H9 (cell line): Measurements from ENCODE around the gene GPR21. TPM values are rescaled to one million over a fixed set of nuclear protein-coding genes. Genes with fewer than 3 reads are reported as not detected.

Source experiments
- DNase-seq: peaks from one replicate; pipeline ENCODE4 v3.0.0-alpha.2; 2017
- H2AFZ ChIP-seq: one replicate; pipeline ENCODE4 v1.6.1; 2013; ENCODE audit warnings: mild to moderate bottlenecking, low read length, control low read depth, moderate library complexity
- H2AK5ac ChIP-seq: 2 replicates; pipeline ENCODE4 v1.6.1; 2013; ENCODE audit warnings: low read length, control low read depth, mixed read lengths; ENCODE audit not compliant: insufficient read length
- H2BK120ac ChIP-seq: one replicate; pipeline ENCODE4 v1.6.1; 2013; ENCODE audit warnings: low read depth, mild to moderate bottlenecking, low read length, control low read depth, inconsistent platforms; ENCODE audit not compliant: poor library complexity, severe bottlenecking
- H2BK12ac ChIP-seq: 2 replicates; pipeline ENCODE4 v1.6.1; 2013; ENCODE audit warnings: low read length, control low read depth, mixed read lengths, low read depth; ENCODE audit not compliant: insufficient read length
- H2BK15ac ChIP-seq: 2 replicates; pipeline ENCODE4 v1.6.1; 2013; ENCODE audit warnings: low read depth, low read length, control low read depth
- H2BK20ac ChIP-seq: one replicate; pipeline ENCODE4 v1.6.1; 2013; ENCODE audit warnings: low read depth, mild to moderate bottlenecking, low read length, control low read depth, inconsistent platforms; ENCODE audit not compliant: poor library complexity, severe bottlenecking
- H2BK5ac ChIP-seq: 2 replicates; pipeline ENCODE4 v1.6.1; 2013; ENCODE audit warnings: low read length, control low read depth, mixed read lengths; ENCODE audit not compliant: insufficient read length
- H3K14ac ChIP-seq: 2 replicates; pipeline ENCODE4 v1.6.1; 2013; ENCODE audit warnings: low read length, control low read depth; ENCODE audit not compliant: insufficient read depth
- H3K18ac ChIP-seq: 2 replicates; pipeline ENCODE4 v1.6.1; 2013; ENCODE audit warnings: low read depth, mild to moderate bottlenecking, mixed read lengths, low read length, control low read depth; ENCODE audit not compliant: insufficient read length
- H3K23ac ChIP-seq: 2 replicates; pipeline ENCODE4 v1.6.1; 2013; ENCODE audit warnings: low read length, control low read depth, mixed read lengths, low read depth; ENCODE audit not compliant: insufficient read length
- H3K23me2 ChIP-seq: 2 replicates; pipeline ENCODE4 v1.6.1; 2013; ENCODE audit warnings: low read depth, mild to moderate bottlenecking, mixed read lengths, low read length, control low read depth; ENCODE audit not compliant: insufficient read length, poor library complexity, severe bottlenecking
- H3K27ac ChIP-seq: 2 replicates; pipeline ENCODE4 v1.5.1; 2013; ENCODE audit warnings: low read length, control low read depth, mixed read lengths, low read depth; ENCODE audit not compliant: insufficient read length
- H3K27me3 ChIP-seq: 2 replicates; pipeline ENCODE4 v1.6.1; 2013; ENCODE audit warnings: low read length, control low read depth, inconsistent platforms; ENCODE audit not compliant: insufficient read depth
- H3K4ac ChIP-seq: 2 replicates; pipeline ENCODE4 v1.6.1; 2013; ENCODE audit warnings: low read depth, mild to moderate bottlenecking, control low read depth, inconsistent platforms, low read length, moderate library complexity
- H3K4me1 ChIP-seq: 2 replicates; pipeline ENCODE4 v1.6.1; 2013; ENCODE audit warnings: low read length, control low read depth, inconsistent platforms; ENCODE audit not compliant: insufficient read depth
- H3K4me2 ChIP-seq: 2 replicates; pipeline ENCODE4 v1.6.1; 2013; ENCODE audit warnings: low read length, control low read depth, mixed read lengths; ENCODE audit not compliant: insufficient read length, insufficient read depth
- H3K56ac ChIP-seq: 2 replicates; pipeline ENCODE4 v1.6.1; 2013; ENCODE audit warnings: low read depth, mild to moderate bottlenecking, mixed read lengths, low read length, control low read depth; ENCODE audit not compliant: insufficient read length
- H3K79me1 ChIP-seq: 2 replicates; pipeline ENCODE4 v1.6.1; 2013; ENCODE audit warnings: low read depth, mild to moderate bottlenecking, moderate library complexity, low read length, control low read depth, inconsistent platforms; ENCODE audit not compliant: insufficient read depth, poor library complexity, severe bottlenecking
- H3K79me2 ChIP-seq: 2 replicates; pipeline ENCODE4 v1.6.1; 2013; ENCODE audit warnings: low read length, control low read depth, inconsistent platforms; ENCODE audit not compliant: insufficient read depth
- H3K9ac ChIP-seq: 2 replicates; pipeline ENCODE4 v1.6.1; 2013; ENCODE audit warnings: low read length, control low read depth, mixed read lengths; ENCODE audit not compliant: insufficient read length; ENCODE audit errors: extremely low read depth
- H3K9me3 ChIP-seq: one replicate; pipeline ENCODE4 v1.6.1; 2013; ENCODE audit warnings: low read depth, low read length, inconsistent platforms; ENCODE audit not compliant: control insufficient read depth
- H3T11ph ChIP-seq: one replicate; pipeline ENCODE4 v1.6.1; 2013; ENCODE audit warnings: mild to moderate bottlenecking, low read length, control low read depth, inconsistent platforms
- H4K20me1 ChIP-seq: one replicate; pipeline ENCODE4 v1.6.1; 2013; ENCODE audit not compliant: control insufficient read depth, insufficient read length, insufficient read depth
- H4K5ac ChIP-seq: 2 replicates; pipeline ENCODE4 v1.6.1; 2013; ENCODE audit warnings: low read depth, mild to moderate bottlenecking, mixed read lengths, low read length, control low read depth; ENCODE audit not compliant: insufficient read length
- H4K8ac ChIP-seq: replicated peaks from 2 replicates; pipeline ENCODE4 v1.6.1; 2013; ENCODE audit warnings: low read length, control low read depth, mixed read lengths, low read depth; ENCODE audit not compliant: insufficient read length
- H4K91ac ChIP-seq: 2 replicates; pipeline ENCODE4 v1.6.1; 2013; ENCODE audit warnings: low read depth, mild to moderate bottlenecking, moderate library complexity, mixed read lengths, low read length, control low read depth; ENCODE audit not compliant: insufficient read length
- H3K27ac Mint-ChIP-seq, 3 experiments: 2 replicates in 2 of 3; 3 replicates in 1 of 3; pipeline ENCODE4 v1.8.0; 2020 to 2021; ENCODE audit warnings: mixed read lengths in 3 of 3, mild to moderate bottlenecking in 1 of 3, moderate library complexity in 1 of 3
- H3K27me3 Mint-ChIP-seq: 2 replicates; pipeline ENCODE4 v1.8.0; 2021; ENCODE audit warnings: low read depth, mild to moderate bottlenecking, moderate library complexity, mixed read lengths
- H3K36me3 Mint-ChIP-seq, 3 experiments: 2 replicates in 2 of 3; 3 replicates in 1 of 3; pipeline ENCODE4 v1.8.0; 2020 to 2021; ENCODE audit warnings: low read depth in 3 of 3, mixed read lengths in 3 of 3; ENCODE audit not compliant: insufficient read depth in 1 of 3
- H3K4me1 Mint-ChIP-seq, 2 experiments: 2 replicates each; pipeline ENCODE4 v1.8.0; 2020; ENCODE audit warnings: mixed read lengths in 2 of 2
- H3K4me3 Mint-ChIP-seq, 2 experiments: 2 replicates in 1 of 2; 3 replicates in 1 of 2; pipeline ENCODE4 v1.8.0; 2020 to 2021; ENCODE audit warnings: mild to moderate bottlenecking in 2 of 2, mixed read lengths in 2 of 2, moderate library complexity in 1 of 2
- H3K9me3 Mint-ChIP-seq, 2 experiments: 2 replicates in 1 of 2; 3 replicates in 1 of 2; pipeline ENCODE4 v1.8.0; 2020; ENCODE audit warnings: mild to moderate bottlenecking in 2 of 2, mixed read lengths in 2 of 2, moderate library complexity in 1 of 2
- CTCF ChIP-seq: fragments of 200-600 bp; sonication (generic); conservative IDR thresholded peaks from 3 replicates; pipeline ENCODE4 v1.8.0; 2021; ENCODE audit warnings: antibody characterized with exemption, mild to moderate bottlenecking
- WGBS: extraction: QIAGEN DNeasy Blood & Tissue Kit; methylation state at CpG from one replicate; pipeline ENCODE4 v1.1.7; 2013; ENCODE audit warnings: missing lambda C conversion rate, low lambda C conversion rate, mixed read lengths; ENCODE audit not compliant: insufficient read length; ENCODE audit errors: extremely low coverage; 5-methylcytosine and 5-hydroxymethylcytosine counted together
- total RNA-seq: library from RNA; stranded (reverse); gene quantifications from 2 replicates; pipeline ENCODE4 v1.2.1, GENCODE V29; 2021

Gene GPR21
- total RNA-seq, 1 experiment from 2014 or later: 0.87 TPM

GRCh38 chr9:123067136-123067535, 33.7 kb downstream of the GPR21 start:
- no peaks in the 10 kb centered on the region for H3K9me3 ChIP-seq
- no CpG with 5 or more reads among the region's 1 CpG for WGBS
- no peak overlapping the region for H3K9ac ChIP-seq
- no peaks in the 10 kb centered on the region for H3K27me3 ChIP-seq
- no peak overlapping the region for H2BK120ac ChIP-seq
- H3K79me2 ChIP-seq: no peaks in the 10 kb centered on the region
- no peak overlapping the region for H2BK12ac ChIP-seq
- no peak overlapping the region for H4K5ac ChIP-seq
- H2BK5ac ChIP-seq: no peak overlapping the region
- no peak overlapping the region for H4K91ac ChIP-seq
- H3K23ac ChIP-seq: no peak overlapping the region
- Mint-ChIP-seq H3K4me1 (peaks cover 17 to 21% of the 10 kb centered on the region in 2 experiments), H3K27ac (0 out of 7 replicates have a peak overlapping the region, but pooled peaks of 1 of the 3 experiments have one; percentile 14), H3K4me3 (no peak overlapping the region), H3K27me3 (no peaks in the 10 kb centered on the region), H3K36me3 (peaks cover 4 to 49% (median 48%) of the 10 kb centered on the region in 3 experiments; a peak in 6 of 7 replicates), H3K9me3 (no peaks in the 10 kb centered on the region)
- H3K79me1 ChIP-seq: no peaks in the 10 kb centered on the region
- no peak overlapping the region for H3K14ac ChIP-seq
- H3K4me2 ChIP-seq: no peak overlapping the region
- DNase-seq: no peak
- no peaks in the 10 kb centered on the region for H3K4me1 ChIP-seq
- no peaks in the 10 kb centered on the region for H3K23me2 ChIP-seq
- H2AK5ac ChIP-seq: no peak overlapping the region
- no peak overlapping the region for H3K4ac ChIP-seq
- no peak overlapping the region for H3K18ac ChIP-seq
- no peak overlapping the region for H2BK20ac ChIP-seq
- no peak overlapping the region for H2BK15ac ChIP-seq
- H3T11ph ChIP-seq: no peak overlapping the region
- H4K8ac ChIP-seq: no peak overlapping the region
- no peak overlapping the region for H2AFZ ChIP-seq
- no peak for TF ChIP-seq CTCF
- no peak overlapping the region for H3K56ac ChIP-seq
- no peaks in the 10 kb centered on the region for H4K20me1 ChIP-seq
- no peak overlapping the region for H3K27ac ChIP-seq
